OCI-LY3 (cell line): Measurements from ENCODE around the gene ALDH3B2.

Experiments
- H2AFZ ChIP-seq: fragments of 200-600, 300-600 bp; shearing (Covaris generic); 2 replicates; pipeline ENCODE4 v1.6.0; 2014; ENCODE audit warnings: antibody characterized with exemption, low read depth, low read length
- H3K27ac ChIP-seq: fragments of 200-600, 300-600 bp; sonication (generic); 2 replicates; pipeline ENCODE4 v1.5.1; 2014; ENCODE audit warnings: mild to moderate bottlenecking, low read length, moderate library complexity, mixed read lengths
- H3K27me3 ChIP-seq: fragments of 200-600, 300-600 bp; sonication (generic); 2 replicates; pipeline ENCODE4 v1.6.1; 2014; ENCODE audit warnings: low read depth, low read length, mixed read lengths
- H3K36me3 ChIP-seq: fragments of 200-600, 300-600 bp; sonication (generic); replicated peaks from 2 replicates; pipeline ENCODE3; 2014; ENCODE audit warnings: low read depth, low read length, mixed read lengths
- H3K4me1 ChIP-seq: fragments of 300-600, 200-600 bp; sonication (generic); 2 replicates; pipeline ENCODE4 v1.6.1; 2014; ENCODE audit warnings: low read length, mixed read lengths
- H3K4me2 ChIP-seq: fragments of 200-600, 300-600 bp; sonication (generic); 2 replicates; pipeline ENCODE4 v1.6.1; 2014; ENCODE audit warnings: low read length, mixed read lengths
- H3K4me3 ChIP-seq: fragments of 300-600, 200-600 bp; sonication (generic); 2 replicates; pipeline ENCODE4 v1.5.1; 2014; ENCODE audit warnings: antibody characterized with exemption, mild to moderate bottlenecking, low read length, moderate library complexity
- H3K79me2 ChIP-seq: fragments of 300-600, 200-600 bp; shearing (Covaris generic); 2 replicates; pipeline ENCODE4 v1.6.1; 2014; ENCODE audit warnings: mild to moderate bottlenecking, low read length, mixed read lengths
- H3K9ac ChIP-seq: fragments of 300-600, 200-600 bp; shearing (Covaris generic); 2 replicates; pipeline ENCODE4 v1.6.0; 2014; ENCODE audit warnings: mild to moderate bottlenecking, low read length, moderate library complexity
- H3K9me3 ChIP-seq: fragments of 200-600, 300-600 bp; shearing (Covaris generic); 2 replicates; pipeline ENCODE4 v1.6.1; 2014; ENCODE audit warnings: low read length, mixed read lengths; ENCODE audit not compliant: insufficient read depth
- H4K20me1 ChIP-seq: fragments of 200-600, 300-600 bp; sonication (generic); 2 replicates; pipeline ENCODE4 v1.6.1; 2016; ENCODE audit warnings: low read length, mixed read lengths; ENCODE audit not compliant: insufficient read depth
- CTCF ChIP-seq: fragments of 200-600, 300-600 bp; sonication (generic); IDR thresholded peaks from 2 replicates; pipeline ENCODE4 v1.5.1; 2014; ENCODE audit warnings: antibody characterized with exemption, low read length, low read depth
- EZH2phosphoT487 ChIP-seq: fragments of 200-600 bp; shearing (Covaris generic); IDR thresholded peaks from 2 replicates; pipeline ENCODE4 v1.6.1; 2018; ENCODE audit warnings: antibody characterized with exemption, mixed run types, low read depth

Gene ALDH3B2

GRCh38 chr11:67680696-67681470, 6.5 kb upstream of the ALDH3B2 start:
- Histone ChIP-seq H3K4me1 (peaks cover 6% of the 10 kb centered on the region), H3K27me3 (peaks cover 36% of the 10 kb centered on the region), H4K20me1 (no peaks in the 10 kb centered on the region), H2AFZ (no peak overlapping the region), H3K79me2 (no peaks in the 10 kb centered on the region), H3K9ac (no peak overlapping the region), H3K4me2 (no peak overlapping the region), H3K36me3 (no peaks in the 10 kb centered on the region), H3K4me3 (no peak overlapping the region), H3K27ac (no peak overlapping the region), H3K9me3 (no peaks in the 10 kb centered on the region)
- TF ChIP-seq EZH2phosphoT487 (no peak), CTCF (no peak)

- H4K20me1 ChIP-seq = no peaks in the 10 kb centered on the region
- H3K4me2 ChIP-seq = no peak overlapping the region
- no peaks in the 10 kb centered on the region for H3K4me1 ChIP-seq
- H2AFZ ChIP-seq = no peak overlapping the region
- H3K79me2 ChIP-seq = no peaks in the 10 kb centered on the region
- H3K9me3 ChIP-seq = no peaks in the 10 kb centered on the region
- H3K36me3 ChIP-seq = no peaks in the 10 kb centered on the region
- H3K9ac ChIP-seq = no peak overlapping the region
- TF ChIP-seq CTCF = no peak
- no peak for TF ChIP-seq EZH2phosphoT487
- H3K4me3 ChIP-seq = no peak overlapping the region
- peaks cover 38% of the 10 kb centered on the region for H3K27me3 ChIP-seq
- no peak overlapping the region for H3K27ac ChIP-seq
Observed at GRCh38 chr11:67675058-67675747, 780 bp upstream of the ALDH3B2 start.

GRCh38 chr11:67673902-67674301, 521 bp downstream of the ALDH3B2 start:
- Histone ChIP-seq H3K4me3 (no peak overlapping the region), H3K4me2 (no peak overlapping the region), H3K27me3 (peaks cover 38% of the 10 kb centered on the region), H3K79me2 (no peaks in the 10 kb centered on the region), H3K9me3 (no peaks in the 10 kb centered on the region; the same call in 1 of the 2 replicates), H3K9ac (no peak overlapping the region), H4K20me1 (no peaks in the 10 kb centered on the region), H3K36me3 (no peaks in the 10 kb centered on the region), H3K27ac (no peak overlapping the region), H2AFZ (no peak overlapping the region), H3K4me1 (no peaks in the 10 kb centered on the region)
- TF ChIP-seq EZH2phosphoT487 (no peak), CTCF (no peak)

- Histone ChIP-seq H3K4me1 (peaks cover 5% of the 10 kb centered on the region), H4K20me1 (no peaks in the 10 kb centered on the region), H2AFZ (no peak overlapping the region), H3K27me3 (peaks cover 38% of the 10 kb centered on the region), H3K4me2 (no peak overlapping the region), H3K9ac (no peak overlapping the region), H3K27ac (no peak overlapping the region), H3K9me3 (no peaks in the 10 kb centered on the region; the same call in 1 of the 2 replicates), H3K79me2 (no peaks in the 10 kb centered on the region), H3K4me3 (no peak overlapping the region), H3K36me3 (no peaks in the 10 kb centered on the region)
- no peak for TF ChIP-seq CTCF
- TF ChIP-seq EZH2phosphoT487 = no peak
Observed at GRCh38 chr11:67673358-67673757, 1.1 kb downstream of the ALDH3B2 start.
